Ishikawa (cell line): ENCODE measurements around the gene ATP5PB.

ENCODE experiments used
- CEBPB ChIP-seq: IDR thresholded peaks from 2 replicates; pipeline ENCODE4 v1.6.1; 2012
- CREB1 ChIP-seq: IDR thresholded peaks from 2 replicates; pipeline ENCODE4 v1.6.1; 2012; ENCODE audit warnings: low read depth
- EGR1 ChIP-seq: IDR thresholded peaks from 2 replicates; pipeline ENCODE4 v1.6.1; 2012
- EP300 ChIP-seq: IDR thresholded peaks from 2 replicates; pipeline ENCODE4 v1.6.1; 2012; ENCODE audit warnings: borderline replicate concordance
- FOXM1 ChIP-seq: IDR thresholded peaks from 2 replicates; pipeline ENCODE4 v1.6.1; 2012; ENCODE audit warnings: low read depth, borderline replicate concordance
- MAX ChIP-seq: IDR thresholded peaks from 2 replicates; pipeline ENCODE4 v1.6.1; 2012
- NFIC ChIP-seq: IDR thresholded peaks from 2 replicates; pipeline ENCODE4 v1.6.1; 2012
- RAD21 ChIP-seq: IDR thresholded peaks from 2 replicates; pipeline ENCODE4 v1.6.1; 2012; ENCODE audit warnings: low read depth
- REST ChIP-seq: IDR thresholded peaks from 2 replicates; pipeline ENCODE4 v1.6.1; 2012; ENCODE audit warnings: low read depth, mild to moderate bottlenecking
- TAF1 ChIP-seq: IDR thresholded peaks from 2 replicates; pipeline ENCODE4 v1.6.1; 2012; ENCODE audit warnings: low read depth, mild to moderate bottlenecking
- TCF12 ChIP-seq: IDR thresholded peaks from 2 replicates; pipeline ENCODE4 v1.6.1; 2012; ENCODE audit warnings: low read depth
- TEAD4 ChIP-seq: IDR thresholded peaks from 2 replicates; pipeline ENCODE4 v1.6.1; 2012
- USF1 ChIP-seq: IDR thresholded peaks from 2 replicates; pipeline ENCODE4 v1.6.1; 2012
- YY1 ChIP-seq: IDR thresholded peaks from 2 replicates; pipeline ENCODE4 v1.6.1; 2012; ENCODE audit warnings: low read depth

- TF ChIP-seq CEBPB (no peak), CREB1 (no peak), TEAD4 (no peak), EGR1 (no peak), MAX (no peak), REST (no peak), NFIC (no peak), TCF12 (no peak), FOXM1 (no peak), EP300 (no peak), USF1 (no peak), RAD21 (peak; percentile 81), TAF1 (no peak), YY1 (no peak)
Measured at GRCh38 chr1:111481387-111482221, 32.3 kb downstream of the ATP5PB start.
